ENCODE measurements around the gene SND1.

The SND1 gene

DNA sequence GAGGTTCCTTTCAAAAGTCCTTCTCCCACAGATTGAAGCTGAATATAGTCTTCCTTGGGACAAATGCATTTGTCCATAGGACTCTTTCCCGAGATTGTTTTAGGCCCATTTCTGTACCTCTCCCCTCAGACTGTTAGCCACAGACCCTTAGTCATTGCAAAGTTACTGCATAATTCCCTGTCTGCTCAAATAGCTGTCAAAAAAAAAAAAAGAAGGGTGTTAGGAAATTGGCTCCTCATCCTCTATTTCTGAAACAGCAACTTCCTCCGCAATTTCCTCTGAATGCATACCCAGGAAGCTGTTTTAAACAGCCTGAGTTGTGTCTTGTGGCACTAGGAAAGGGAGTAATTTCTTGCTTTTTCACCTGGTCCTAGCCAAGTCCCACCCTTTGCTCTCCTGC lies 373.8 kb downstream of the SND1 start:
- Histone ChIP-seq H3K27me3 (ENCODE audit: insufficient read depth, poor library complexity, severe bottlenecking) (no peaks in the 10 kb centered on the region), H3K36me3 (ENCODE audit: low read depth) (peaks cover 7% of the 10 kb centered on the region; the same call in 1 of the 2 replicates), H3K9me3 (ENCODE audit: severe bottlenecking) (no peaks in the 10 kb centered on the region), H3K4me1 (ENCODE audit: insufficient read depth, poor library complexity, severe bottlenecking) (peaks cover 33% of the 10 kb centered on the region), H3K4me3 (ENCODE audit: severe bottlenecking) (no peak overlapping the region), H3K27ac (ENCODE audit: poor library complexity, severe bottlenecking) (no peak overlapping the region)
- no peak for DNase-seq (ENCODE audit: low spot score)
- no peak for ATAC-seq (ENCODE audit: low read depth)
- TF ChIP-seq, protein P1, sequence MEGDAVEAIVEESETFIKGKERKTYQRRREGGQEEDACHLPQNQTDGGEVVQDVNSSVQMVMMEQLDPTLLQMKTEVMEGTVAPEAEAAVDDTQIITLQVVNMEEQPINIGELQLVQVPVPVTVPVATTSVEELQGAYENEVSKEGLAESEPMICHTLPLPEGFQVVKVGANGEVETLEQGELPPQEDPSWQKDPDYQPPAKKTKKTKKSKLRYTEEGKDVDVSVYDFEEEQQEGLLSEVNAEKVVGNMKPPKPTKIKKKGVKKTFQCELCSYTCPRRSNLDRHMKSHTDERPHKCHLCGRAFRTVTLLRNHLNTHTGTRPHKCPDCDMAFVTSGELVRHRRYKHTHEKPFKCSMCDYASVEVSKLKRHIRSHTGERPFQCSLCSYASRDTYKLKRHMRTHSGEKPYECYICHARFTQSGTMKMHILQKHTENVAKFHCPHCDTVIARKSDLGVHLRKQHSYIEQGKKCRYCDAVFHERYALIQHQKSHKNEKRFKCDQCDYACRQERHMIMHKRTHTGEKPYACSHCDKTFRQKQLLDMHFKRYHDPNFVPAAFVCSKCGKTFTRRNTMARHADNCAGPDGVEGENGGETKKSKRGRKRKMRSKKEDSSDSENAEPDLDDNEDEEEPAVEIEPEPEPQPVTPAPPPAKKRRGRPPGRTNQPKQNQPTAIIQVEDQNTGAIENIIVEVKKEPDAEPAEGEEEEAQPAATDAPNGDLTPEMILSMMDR (IDR thresholded peaks at IDR 0.05; ENCODE audit: poor library complexity, severe bottlenecking) = no peak

DNA sequence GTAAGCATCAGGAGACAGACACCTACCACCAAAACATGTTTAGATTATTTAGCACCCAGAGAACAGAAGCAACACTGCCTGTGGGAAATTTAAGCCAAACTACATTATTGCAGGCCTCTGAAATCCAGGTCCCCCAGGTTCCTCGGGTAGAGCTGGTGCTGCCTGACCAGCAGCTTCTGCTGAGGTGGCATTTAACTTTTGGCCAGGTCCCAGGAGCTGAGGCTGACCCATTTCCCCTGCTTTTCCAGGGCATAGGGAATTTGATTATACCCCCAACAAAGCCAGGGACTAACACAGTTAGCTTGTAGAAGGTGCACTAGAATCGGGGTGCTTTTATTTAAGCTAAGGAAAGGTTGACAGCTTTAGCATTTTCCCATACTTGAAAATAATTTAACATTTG lies 374.6 kb downstream of the SND1 start:
- Histone ChIP-seq H3K36me3 (ENCODE audit: low read depth) (peaks cover 7% of the 10 kb centered on the region; the same call in 1 of the 2 replicates), H3K27me3 (ENCODE audit: insufficient read depth, poor library complexity, severe bottlenecking) (no peaks in the 10 kb centered on the region), H3K4me1 (ENCODE audit: insufficient read depth, poor library complexity, severe bottlenecking) (peaks cover 28% of the 10 kb centered on the region), H3K4me3 (ENCODE audit: severe bottlenecking) (no peak overlapping the region), H3K9me3 (ENCODE audit: severe bottlenecking) (no peaks in the 10 kb centered on the region), H3K27ac (ENCODE audit: poor library complexity, severe bottlenecking) (no peak overlapping the region)
- DNase-seq (ENCODE audit: low spot score) (no peak), ATAC-seq (ENCODE audit: low read depth) (no peak)
- TF ChIP-seq, protein P1 (IDR thresholded peaks at IDR 0.05; ENCODE audit: poor library complexity, severe bottlenecking) = no peak

DNA sequence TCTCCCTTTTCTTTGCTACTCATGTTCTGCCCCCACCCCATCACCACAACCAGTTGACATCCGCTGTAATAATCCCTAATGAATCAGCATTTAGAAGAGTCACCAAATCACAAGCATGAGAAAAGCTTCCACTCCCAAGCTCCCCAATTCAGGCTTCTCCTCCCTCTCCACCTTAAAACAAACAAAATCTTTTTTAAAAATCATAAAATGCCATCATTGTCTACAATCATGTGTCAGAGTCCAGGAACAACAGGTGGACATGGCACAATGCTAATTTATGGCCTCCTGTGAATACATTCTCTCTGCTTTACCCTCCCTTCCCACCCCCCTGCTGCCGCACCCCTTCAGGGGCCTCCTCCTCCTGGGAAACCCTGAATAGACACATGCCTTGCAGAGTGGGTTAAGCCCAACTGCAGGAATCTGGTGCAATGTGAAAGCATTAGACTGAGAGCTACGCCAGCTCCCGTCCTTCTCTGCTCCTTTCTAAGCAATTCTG lies 375.5 kb downstream of the SND1 start:
- no peak for ATAC-seq (ENCODE audit: low read depth)

DNA sequence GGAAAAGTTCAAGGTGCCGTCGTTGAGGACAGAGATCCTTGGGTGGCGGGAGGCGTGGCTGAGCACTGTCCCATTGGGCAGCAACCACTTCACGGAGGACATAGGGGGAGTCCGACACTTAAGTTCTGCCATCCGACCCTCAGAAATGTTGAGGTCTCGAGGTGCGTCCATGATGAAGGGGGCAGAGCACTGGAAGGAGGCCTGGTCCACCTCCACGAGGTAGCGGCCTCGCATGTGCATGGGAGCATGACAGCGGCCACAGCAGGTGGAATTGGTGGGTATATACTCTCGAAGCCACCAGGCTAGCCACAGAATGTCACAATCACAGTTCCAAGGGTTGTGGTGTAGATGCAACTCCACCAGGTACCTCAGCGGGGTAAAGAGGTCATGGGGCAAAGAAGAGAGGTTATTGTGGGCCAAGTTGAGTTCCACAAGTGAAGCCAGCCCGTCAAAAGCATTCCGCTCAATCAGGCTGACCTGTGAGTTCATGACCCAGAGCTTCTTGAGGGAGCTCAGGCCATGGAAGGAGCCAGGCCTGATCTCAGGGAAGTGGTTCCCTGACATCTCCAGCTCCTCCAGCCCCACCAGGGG lies 377.5 kb downstream of the SND1 start:
- H3K4me1 ChIP-seq (ENCODE audit: insufficient read depth, poor library complexity, severe bottlenecking) = peaks cover 5% of the 10 kb centered on the region
- H3K27me3 ChIP-seq (ENCODE audit: insufficient read depth, poor library complexity, severe bottlenecking) = no peaks in the 10 kb centered on the region
- no peaks in the 10 kb centered on the region for H3K9me3 ChIP-seq (ENCODE audit: severe bottlenecking)
- DNase-seq (ENCODE audit: low spot score) (no peak), ATAC-seq (ENCODE audit: low read depth) (no peak)
- H3K27ac ChIP-seq (ENCODE audit: poor library complexity, severe bottlenecking) = no peak overlapping the region
- H3K4me3 ChIP-seq (ENCODE audit: severe bottlenecking) = no peak overlapping the region
- H3K36me3 ChIP-seq (ENCODE audit: low read depth) = peaks cover under 1% of the 10 kb centered on the region; the same call in 1 of the 2 replicates
- TF ChIP-seq, protein P1 (IDR thresholded peaks at IDR 0.05; ENCODE audit: poor library complexity, severe bottlenecking) = no peak

More for the DNA sequence above, 375.5 kb downstream of the SND1 start:
- no peaks in the 10 kb centered on the region for H3K9me3 ChIP-seq (ENCODE audit: severe bottlenecking)
- no peaks in the 10 kb centered on the region for H3K27me3 ChIP-seq (ENCODE audit: insufficient read depth, poor library complexity, severe bottlenecking)
- DNase-seq (ENCODE audit: low spot score) = no peak
- no peak overlapping the region for H3K4me3 ChIP-seq (ENCODE audit: severe bottlenecking)
- peaks cover 19% of the 10 kb centered on the region for H3K4me1 ChIP-seq (ENCODE audit: insufficient read depth, poor library complexity, severe bottlenecking)
- H3K27ac ChIP-seq (ENCODE audit: poor library complexity, severe bottlenecking) = no peak overlapping the region
- peaks cover 7% of the 10 kb centered on the region; the same call in 1 of the 2 replicates for H3K36me3 ChIP-seq (ENCODE audit: low read depth)
- TF ChIP-seq, protein P1 (IDR thresholded peaks at IDR 0.05; ENCODE audit: poor library complexity, severe bottlenecking) = no peak

DNA sequence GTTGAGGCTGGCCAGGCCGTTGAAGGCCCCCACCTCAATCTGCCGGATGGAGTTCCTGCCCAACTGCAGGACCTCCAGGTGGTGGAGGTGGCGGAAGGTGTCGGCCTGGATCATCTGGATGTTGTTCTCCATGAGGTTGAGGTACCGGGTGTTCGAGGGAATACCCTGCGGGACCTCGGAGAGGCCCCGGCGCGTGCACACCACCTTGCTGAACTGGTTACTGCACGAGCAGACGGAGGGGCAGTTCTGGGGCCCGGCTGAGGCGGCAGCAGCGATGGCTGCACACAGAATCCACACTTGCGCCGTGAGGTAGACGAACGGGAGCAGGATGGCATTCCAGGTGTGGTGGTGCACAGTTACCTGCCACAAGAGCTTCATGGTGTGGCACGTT lies 378.3 kb downstream of the SND1 start:
- TF ChIP-seq, protein P1 (IDR thresholded peaks at IDR 0.05; ENCODE audit: poor library complexity, severe bottlenecking) = no peak
- Histone ChIP-seq H3K36me3 (ENCODE audit: low read depth) (no peaks in the 10 kb centered on the region), H3K4me1 (ENCODE audit: insufficient read depth, poor library complexity, severe bottlenecking) (peaks cover 2% of the 10 kb centered on the region), H3K4me3 (ENCODE audit: severe bottlenecking) (no peak overlapping the region), H3K27ac (ENCODE audit: poor library complexity, severe bottlenecking) (no peak overlapping the region), H3K9me3 (ENCODE audit: severe bottlenecking) (no peaks in the 10 kb centered on the region), H3K27me3 (ENCODE audit: insufficient read depth, poor library complexity, severe bottlenecking) (no peaks in the 10 kb centered on the region)
- ATAC-seq (ENCODE audit: low read depth) = no peak
- no peak for DNase-seq (ENCODE audit: low spot score)
